IMR-90 (cell line): ENCODE data around the gene MSMP. TPM values are rescaled to one million over a fixed set of nuclear protein-coding genes. Genes with fewer than 3 reads are reported as not detected.

Source experiments
- ATAC-seq: fragments of 200-7000 bp; cut with Tn5 transposase; 2 replicates; pipeline ENCODE4 v1.9.1; 2020; ENCODE audit warnings: low read depth, mild to moderate bottlenecking, moderate library complexity
- BruUV-seq: library from RNA; stranded (reverse); fragments of 400-500 nt; replicated peaks from 2 replicates; lab custom pipeline; 2021; lab: Mats Ljungman, UMichigan
- CTCF ChIA-PET: fragments of 300-600 bp; formaldehyde crosslinking; extraction: SDS; loops from one replicate; lab custom pipeline; 2021; ENCODE audit warnings: antibody characterized with exemption; lab: Yijun Ruan, JAX
- POLR2A ChIA-PET: fragments of 300-600 bp; sonication (Branson Sonifier 250); formaldehyde crosslinking; loops from one replicate; lab custom pipeline; 2022; ENCODE audit warnings: antibody characterized with exemption; ENCODE audit not compliant: unreplicated experiment; lab: Charles Lee
- DNase-seq: peaks from one replicate; pipeline ENCODE4 v3.0.0; 2013
- H2AFZ ChIP-seq: replicated peaks from 2 replicates; pipeline ENCODE3; 2013; ENCODE audit warnings: low read length, mild to moderate bottlenecking; ENCODE audit not compliant: poor library complexity
- H2AK5ac ChIP-seq: 2 replicates; pipeline ENCODE4 v1.6.1; 2013; ENCODE audit warnings: low read depth, low read length, inconsistent platforms
- H2AK9ac ChIP-seq: replicated peaks from 2 replicates; pipeline ENCODE3; 2013; ENCODE audit warnings: mild to moderate bottlenecking, low read depth, low read length, moderate library complexity; ENCODE audit not compliant: poor library complexity
- H2BK120ac ChIP-seq: 2 replicates; pipeline ENCODE4 v1.6.1; 2013; ENCODE audit warnings: low read depth, low read length, inconsistent platforms
- H2BK15ac ChIP-seq: 3 replicates; pipeline ENCODE4 v1.6.1; 2013; ENCODE audit warnings: low read depth, low read length, inconsistent platforms
- H2BK20ac ChIP-seq: 2 replicates; pipeline ENCODE4 v1.6.1; 2013; ENCODE audit warnings: low read depth, mild to moderate bottlenecking, inconsistent platforms, low read length, moderate library complexity
- H2BK5ac ChIP-seq: 2 replicates; pipeline ENCODE4 v1.6.1; 2013; ENCODE audit warnings: mild to moderate bottlenecking, low read depth, low read length, inconsistent platforms; ENCODE audit not compliant: poor library complexity, severe bottlenecking
- H3K14ac ChIP-seq: replicated peaks from 2 replicates; pipeline ENCODE4 v1.6.1; 2013; ENCODE audit warnings: low read depth, low read length, inconsistent platforms
- H3K18ac ChIP-seq: 2 replicates; pipeline ENCODE4 v1.6.1; 2013; ENCODE audit warnings: low read depth, low read length, control low read depth
- H3K23ac ChIP-seq: 2 replicates; pipeline ENCODE4 v1.6.1; 2013; ENCODE audit warnings: low read depth, low read length, inconsistent platforms
- H3K27ac ChIP-seq: 2 replicates; pipeline ENCODE4 v1.5.1; 2013; ENCODE audit warnings: mild to moderate bottlenecking, control low read depth, low read length; ENCODE audit not compliant: insufficient read depth
- H3K27me3 ChIP-seq: 2 replicates; pipeline ENCODE4 v1.6.1; 2013; ENCODE audit warnings: low read length; ENCODE audit not compliant: control insufficient read depth, insufficient read depth
- H3K36me3 ChIP-seq: 2 replicates; pipeline ENCODE4 v1.6.1; 2013; ENCODE audit warnings: low read length, mixed read lengths; ENCODE audit not compliant: control insufficient read depth, insufficient read depth
- H3K4ac ChIP-seq: 2 replicates; pipeline ENCODE4 v1.6.1; 2013; ENCODE audit warnings: low read depth, low read length, inconsistent platforms
- H3K4me1 ChIP-seq: 2 replicates; pipeline ENCODE4 v1.6.1; 2013; ENCODE audit warnings: low read length, mixed read lengths; ENCODE audit not compliant: control insufficient read depth, insufficient read depth
- H3K4me2 ChIP-seq: 2 replicates; pipeline ENCODE4 v1.6.1; 2013; ENCODE audit warnings: low read depth, mild to moderate bottlenecking, control low read depth, low read length, moderate library complexity
- H3K4me3 ChIP-seq: 2 replicates; pipeline ENCODE4 v1.5.1; 2013; ENCODE audit warnings: low read depth, mild to moderate bottlenecking, control low read depth, low read length, moderate library complexity; ENCODE audit not compliant: insufficient read depth
- H3K56ac ChIP-seq: 2 replicates; pipeline ENCODE4 v1.6.1; 2013; ENCODE audit warnings: low read length, inconsistent platforms; ENCODE audit not compliant: insufficient read depth; ENCODE audit errors: extremely low read depth
- H3K79me1 ChIP-seq, 2 experiments: 2 replicates each; pipeline ENCODE4 v1.6.1; 2013; ENCODE audit warnings: low read length in 2 of 2, inconsistent platforms in 1 of 2, low read depth in 1 of 2
- H3K9ac ChIP-seq: 2 replicates; pipeline ENCODE4 v1.6.1; 2013; ENCODE audit warnings: low read depth, low read length, control low read depth
- H3K9me1 ChIP-seq: 2 replicates; pipeline ENCODE4 v1.6.1; 2013; ENCODE audit warnings: low read length, inconsistent platforms; ENCODE audit not compliant: insufficient read depth
- H3K9me3 ChIP-seq: 2 replicates; pipeline ENCODE4 v1.6.1; 2013; ENCODE audit warnings: low read length; ENCODE audit not compliant: control insufficient read depth, insufficient read depth
- H4K20me1 ChIP-seq: 2 replicates; pipeline ENCODE4 v1.6.1; 2013; ENCODE audit warnings: low read length, inconsistent platforms; ENCODE audit not compliant: insufficient read depth
- H4K5ac ChIP-seq: 2 replicates; pipeline ENCODE4 v1.6.1; 2013; ENCODE audit warnings: mild to moderate bottlenecking, low read depth, low read length, control low read depth
- H4K8ac ChIP-seq, 2 experiments: 2 replicates each; pipeline ENCODE4 v1.6.1; 2013; ENCODE audit warnings: low read depth in 2 of 2, low read length in 2 of 2, control low read depth in 1 of 2, inconsistent platforms in 1 of 2
- H4K91ac ChIP-seq: 2 replicates; pipeline ENCODE4 v1.6.1; 2013; ENCODE audit warnings: low read depth, low read length, inconsistent platforms; ENCODE audit not compliant: insufficient read depth
- CEBPB ChIP-seq: IDR thresholded peaks from 2 replicates; pipeline ENCODE4 v1.6.1; 2012; ENCODE audit warnings: low read depth, low read length, improper control_type of control experiment
- NFE2L2 ChIP-seq: fragments of 150-350 bp; IDR thresholded peaks from 2 replicates; pipeline ENCODE4 v1.6.1; 2016; ENCODE audit warnings: low read depth, mild to moderate bottlenecking, low read length
- RFX5 ChIP-seq: IDR thresholded peaks from 2 replicates; pipeline ENCODE4 v1.8.0; 2012; ENCODE audit warnings: low read depth, mild to moderate bottlenecking, low read length, moderate library complexity
- WGBS, 2 experiments: methylation state at CpG; one replicate each; pipeline versions ENCODE4 v1.1.5 to v1.1.7; 2013; ENCODE audit warnings: missing lambda C conversion rate in 2 of 2; ENCODE audit not compliant: insufficient read length in 1 of 2; ENCODE audit errors: extremely low coverage in 2 of 2; 5-methylcytosine and 5-hydroxymethylcytosine counted together
- dilution Hi-C: fragments of 300-500 bp; cut with HindIII; formaldehyde crosslinking; loops from one replicate; pipeline ENCODE4 v1.14.3; 2018; ENCODE audit warnings: low sequenced_read_pairs; ENCODE audit not compliant: unreplicated experiment
- in situ Hi-C: fragments of 300-500 bp; cut with MboI; formaldehyde crosslinking; loops from 3 replicates; pipeline ENCODE4 v1.14.3; 2019; ENCODE audit warnings: low sequenced_read_pairs, inconsistent platforms, mixed read lengths
- intact Hi-C: fragments of 100-400 bp; cut with micrococcal nuclease; formaldehyde crosslinking; loops from 2 replicates; pipeline ENCODE4 v1.10.0; 2022
- polyA plus RNA-seq, 3 experiments: library from polyadenylated mRNA; depleted of rRNA; stranded (reverse); fragments of >200 nt; gene quantifications; 2 replicates each; pipeline ENCODE4 v1.2.3, GENCODE V29; 2012; ENCODE audit warnings: low replicate concordance in 1 of 3
- total RNA-seq: library from RNA; depleted of rRNA; stranded (reverse); fragments of >200 nt; gene quantifications from 2 replicates; pipeline ENCODE4 v1.2.3, GENCODE V29; 2012

Gene MSMP
- total and polyA plus RNA-seq, 2 of the 4 experiments (the other 2 are of a cell fraction) = not detected

DNA sequence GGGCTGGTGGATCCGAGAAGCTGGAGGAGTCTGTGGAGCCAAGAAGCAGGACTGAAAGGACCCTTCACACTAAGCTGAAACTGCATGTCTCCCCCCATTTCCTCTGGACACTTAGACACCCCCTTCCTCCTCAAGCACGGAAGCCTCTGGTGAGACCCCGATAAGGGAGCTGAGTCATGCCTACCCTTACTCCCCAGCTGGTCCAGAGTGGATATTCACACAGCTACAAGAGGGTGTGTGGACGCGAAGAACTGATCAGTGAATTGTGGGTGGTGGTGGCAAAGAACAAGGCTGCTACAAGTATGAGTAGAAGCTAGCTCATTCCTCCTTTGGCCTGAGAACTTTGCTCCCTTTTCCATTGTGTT lies 26.4 kb downstream of the MSMP start:
- Histone ChIP-seq H3K9me3 (no peaks in the 10 kb centered on the region), H3K4me2 (peak overlapping the region; percentile 91), H3K79me1 (peaks cover 20 to 73% of the 10 kb centered on the region in 2 experiments), H2AK5ac (peak overlapping the region; percentile 98), H2BK15ac (peak overlapping the region; percentile 97), H3K4ac (peak overlapping the region; percentile 99), H3K27ac (peak overlapping the region; percentile 90), H2BK5ac (peak overlapping the region; percentile 96), H2BK20ac (peak overlapping the region; percentile 99), H4K8ac (peak overlapping the region; percentile 92 to 99), H3K4me1 (peaks cover 25% of the 10 kb centered on the region), H2BK120ac (peak overlapping the region; percentile 98), H4K20me1 (peaks cover 42% of the 10 kb centered on the region), H2AK9ac (peak overlapping the region; percentile 93), H3K36me3 (peaks cover 29% of the 10 kb centered on the region), H2AFZ (peak overlapping the region; percentile 5), H4K5ac (peak overlapping the region; percentile 99), H3K9ac (peak overlapping the region; percentile 90), H3K4me3 (peak overlapping the region; percentile 41), H3K27me3 (no peaks in the 10 kb centered on the region), H3K14ac (peak overlapping the region; percentile 99), H3K23ac (peak overlapping the region; percentile 99), H3K18ac (peak overlapping the region; percentile 98), H3K56ac (peak overlapping the region; percentile 97), H4K91ac (peak overlapping the region; percentile 100), H3K9me1 (peaks cover 6% of the 10 kb centered on the region; the same call in 1 of the 2 replicates)
- POLR2A ChIA-PET = interaction anchor here (0.6 to 2.8 kb wide), 12 partner anchors 10 to 99 kb away, joined by 3 to 23 read pairs (median 3); partner anchors contain the start of genes CA9, CCDC107, RMRP and TPM2
- no TSS peak for BruUV-seq
- DNase-seq (no peak), ATAC-seq (no peak)
- WGBS, 2 experiments = no CpG with 5 or more reads among the region's 5 CpGs
- intact Hi-C loops (loop anchor here (1.0 to 2.0 kb wide), 3 partner anchors 32 to 69 kb away; partner anchors contain the start of genes CCDC107 and RMRP), in situ Hi-C loops (no loop called here), dilution Hi-C loops (no loop called here)
- TF ChIP-seq CEBPB (no peak), NFE2L2 (peak; percentile 48; the same call in 1 of the 2 replicates), RFX5 (no peak)
- CTCF ChIA-PET = interaction anchor here (1.1 to 1.8 kb wide), 4 partner anchors 9 to 69 kb away, joined by 3 to 6 read pairs (median 4); no protein-coding TSS in a partner anchor
